GM12865 (cell line): ENCODE data around the gene EGLN1.

Experiments used
- DNase-seq: peaks from one replicate; pipeline ENCODE4 v3.0.0; 2010; ENCODE audit warnings: low read depth
- H3K4me3 ChIP-seq: 2 replicates; pipeline ENCODE4 v1.5.1; 2011; ENCODE audit warnings: mild to moderate bottlenecking, low read depth, low read length, control low read depth
- TF ChIP-seq, protein P1 (sequence below): IDR thresholded peaks from 2 replicates; pipeline ENCODE4 v1.5.1; 2011; ENCODE audit warnings: low read length, control low read depth, low read depth, inconsistent platforms; ENCODE audit not compliant: insufficient read depth; ENCODE audit errors: missing control alignments

Gene EGLN1

DNA sequence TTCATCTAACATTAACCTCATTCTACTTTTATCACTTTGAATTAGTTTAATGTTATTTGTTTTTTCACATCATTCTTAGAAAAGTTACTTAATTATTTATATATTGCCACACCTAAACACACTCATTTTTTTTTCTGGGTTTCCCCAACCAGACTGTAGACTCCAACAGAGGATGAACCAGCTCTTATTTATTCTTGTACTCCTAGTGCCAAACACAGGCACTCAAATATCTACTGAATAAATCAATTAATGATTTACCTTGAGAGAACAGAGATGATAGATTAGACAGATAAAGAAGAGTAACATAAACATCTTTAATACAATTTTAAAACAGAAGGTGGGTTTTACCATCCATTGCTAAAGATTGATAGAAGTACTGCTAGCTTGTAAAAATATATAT, 35.6 kb downstream of the EGLN1 start:
- no peak overlapping the region for H3K4me3 ChIP-seq
- no peak for DNase-seq
- TF ChIP-seq, protein P1, sequence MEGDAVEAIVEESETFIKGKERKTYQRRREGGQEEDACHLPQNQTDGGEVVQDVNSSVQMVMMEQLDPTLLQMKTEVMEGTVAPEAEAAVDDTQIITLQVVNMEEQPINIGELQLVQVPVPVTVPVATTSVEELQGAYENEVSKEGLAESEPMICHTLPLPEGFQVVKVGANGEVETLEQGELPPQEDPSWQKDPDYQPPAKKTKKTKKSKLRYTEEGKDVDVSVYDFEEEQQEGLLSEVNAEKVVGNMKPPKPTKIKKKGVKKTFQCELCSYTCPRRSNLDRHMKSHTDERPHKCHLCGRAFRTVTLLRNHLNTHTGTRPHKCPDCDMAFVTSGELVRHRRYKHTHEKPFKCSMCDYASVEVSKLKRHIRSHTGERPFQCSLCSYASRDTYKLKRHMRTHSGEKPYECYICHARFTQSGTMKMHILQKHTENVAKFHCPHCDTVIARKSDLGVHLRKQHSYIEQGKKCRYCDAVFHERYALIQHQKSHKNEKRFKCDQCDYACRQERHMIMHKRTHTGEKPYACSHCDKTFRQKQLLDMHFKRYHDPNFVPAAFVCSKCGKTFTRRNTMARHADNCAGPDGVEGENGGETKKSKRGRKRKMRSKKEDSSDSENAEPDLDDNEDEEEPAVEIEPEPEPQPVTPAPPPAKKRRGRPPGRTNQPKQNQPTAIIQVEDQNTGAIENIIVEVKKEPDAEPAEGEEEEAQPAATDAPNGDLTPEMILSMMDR: no peak

DNA sequence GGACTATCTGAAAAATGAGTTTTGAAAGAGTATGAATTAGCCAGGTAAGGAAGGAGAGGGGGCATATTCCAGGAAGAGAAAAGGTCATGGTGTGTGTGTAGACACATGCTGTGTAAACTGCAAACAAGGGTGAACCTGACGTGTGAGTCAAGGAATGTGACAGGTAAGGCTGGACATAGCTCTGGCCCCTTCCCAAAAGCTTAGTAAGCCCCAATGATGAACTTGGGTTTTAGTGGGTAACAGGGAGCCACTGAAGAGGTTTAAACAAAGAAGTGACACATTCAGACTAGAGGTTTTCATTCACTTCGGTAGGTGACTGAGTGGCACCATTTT, 36.7 kb downstream of the EGLN1 start:
- DNase-seq: no peak
- TF ChIP-seq, protein P1: no peak
- no peak overlapping the region for H3K4me3 ChIP-seq

DNA sequence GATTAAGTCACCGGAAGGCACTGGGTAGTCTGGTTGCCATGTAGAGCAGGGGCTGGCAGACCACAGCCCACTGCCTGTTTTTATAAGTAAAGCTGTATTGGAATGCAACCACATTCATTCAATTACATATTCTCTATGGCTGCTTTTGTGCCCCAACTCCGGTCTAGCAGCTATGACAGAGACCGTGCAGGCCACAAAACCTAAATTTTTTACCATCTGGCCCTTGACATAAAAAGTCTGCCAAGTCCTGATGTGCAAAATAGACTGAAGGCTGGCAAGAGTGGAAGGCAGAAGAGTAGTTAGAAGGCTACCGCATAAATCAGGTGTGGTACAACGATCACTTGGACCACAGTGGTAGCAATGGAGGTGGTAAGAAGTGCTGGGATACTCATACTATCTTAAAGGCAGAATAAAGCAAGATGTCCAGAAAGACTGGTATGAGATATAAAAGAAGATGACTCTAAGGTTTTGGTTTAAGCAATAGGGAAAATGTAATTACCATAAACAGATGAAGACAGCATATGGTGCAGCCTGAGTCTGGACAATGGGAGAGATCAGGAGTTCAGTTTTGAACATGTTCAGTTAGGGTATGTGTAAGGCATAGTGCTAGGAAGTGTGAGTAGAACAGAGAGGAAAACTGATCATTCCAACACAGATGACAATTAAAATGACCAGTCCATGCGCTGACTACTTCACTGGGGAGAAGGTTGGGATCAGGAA, 37.2 kb downstream of the EGLN1 start:
- no peak overlapping the region for H3K4me3 ChIP-seq
- DNase-seq: no peak

DNA sequence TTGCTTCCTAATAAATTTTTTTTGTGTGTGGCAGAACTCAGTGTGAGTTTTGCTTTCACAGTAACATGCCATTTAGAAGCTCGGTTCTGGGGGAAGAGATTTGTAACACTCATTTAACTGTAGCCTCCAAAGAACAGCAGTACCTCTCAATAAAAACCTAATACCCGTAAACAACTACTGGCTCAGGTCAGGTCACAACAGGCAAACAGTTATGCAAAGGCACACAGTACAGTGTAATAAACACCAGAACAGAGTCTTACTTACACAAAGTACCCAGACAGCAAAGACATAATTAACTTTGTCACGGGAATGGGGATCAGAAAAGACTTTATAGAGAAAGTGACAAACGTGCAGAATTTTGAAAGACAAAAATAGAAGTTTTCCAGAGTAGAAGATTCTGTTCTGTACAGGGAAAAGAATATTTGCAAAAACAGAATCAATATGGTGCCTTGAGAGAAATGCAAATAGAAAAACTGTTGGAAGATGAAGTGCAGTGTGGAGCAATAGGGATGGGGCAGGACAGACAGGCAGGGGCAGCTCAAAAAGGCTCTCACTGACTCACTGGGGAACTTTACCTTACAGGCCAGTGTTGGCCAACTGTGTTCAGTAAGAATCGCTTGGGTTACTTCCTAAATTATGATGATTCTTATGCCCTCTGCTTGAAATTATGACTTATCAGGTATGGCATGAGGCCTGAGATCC, 38.8 kb downstream of the EGLN1 start:
- no peak for DNase-seq
- no peak overlapping the region for H3K4me3 ChIP-seq
- TF ChIP-seq, protein P1: no peak

More for the DNA sequence above, 37.2 kb downstream of the EGLN1 start:
- TF ChIP-seq, protein P1: no peak

DNA sequence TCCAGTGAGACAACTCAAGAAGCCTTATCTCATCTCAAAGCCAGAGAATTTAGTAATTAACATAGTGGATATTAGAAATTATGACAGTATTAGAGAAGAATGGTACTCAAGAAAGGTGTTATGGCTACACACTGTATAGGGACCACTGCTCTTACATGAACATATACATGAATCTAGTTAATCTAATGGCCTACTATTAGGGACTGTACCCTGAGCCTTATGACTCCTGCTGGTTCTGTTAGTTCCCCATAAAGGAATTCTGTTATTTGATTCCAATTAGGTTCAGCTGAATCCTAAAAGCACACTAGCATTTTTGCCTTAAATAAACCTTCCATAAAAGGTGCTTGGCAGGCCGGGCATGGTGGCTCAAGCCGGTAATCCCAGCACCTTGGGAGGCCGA, 39.7 kb downstream of the EGLN1 start:
- no peak for DNase-seq
- TF ChIP-seq, protein P1: no peak
- no peak overlapping the region for H3K4me3 ChIP-seq

DNA sequence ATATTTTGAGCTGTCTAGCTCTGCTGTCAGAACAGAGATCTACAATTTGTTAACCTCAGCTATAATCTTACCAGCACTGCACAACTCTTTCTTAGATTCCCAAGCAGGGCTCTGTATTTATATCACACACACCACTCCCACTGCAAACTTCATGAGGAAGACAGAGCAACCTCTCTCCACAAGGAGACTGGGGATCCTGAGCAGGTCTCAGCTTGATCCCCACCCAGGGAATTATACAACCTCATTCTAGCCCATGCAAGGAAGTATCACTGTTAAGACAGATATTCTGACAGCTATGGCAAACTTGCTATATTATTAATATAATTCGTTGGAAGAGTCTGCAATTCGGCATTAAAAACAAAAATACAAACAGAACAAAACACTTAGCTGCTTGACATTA, 40.4 kb downstream of the EGLN1 start:
- TF ChIP-seq, protein P1: no peak
- no peak overlapping the region for H3K4me3 ChIP-seq
- DNase-seq: no peak
